ENCODE data around the gene PLCXD1.
A peak's percentile ranks its signal among the peaks of the same experiment; 100 is the strongest.
"Not testable (repeated sequence)": the region's sequence is repeated elsewhere in the genome, so short reads cannot be mapped to it uniquely, and the experiment has no call there.

Gene PLCXD1, protein sequence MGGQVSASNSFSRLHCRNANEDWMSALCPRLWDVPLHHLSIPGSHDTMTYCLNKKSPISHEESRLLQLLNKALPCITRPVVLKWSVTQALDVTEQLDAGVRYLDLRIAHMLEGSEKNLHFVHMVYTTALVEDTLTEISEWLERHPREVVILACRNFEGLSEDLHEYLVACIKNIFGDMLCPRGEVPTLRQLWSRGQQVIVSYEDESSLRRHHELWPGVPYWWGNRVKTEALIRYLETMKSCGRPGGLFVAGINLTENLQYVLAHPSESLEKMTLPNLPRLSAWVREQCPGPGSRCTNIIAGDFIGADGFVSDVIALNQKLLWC

DNA sequence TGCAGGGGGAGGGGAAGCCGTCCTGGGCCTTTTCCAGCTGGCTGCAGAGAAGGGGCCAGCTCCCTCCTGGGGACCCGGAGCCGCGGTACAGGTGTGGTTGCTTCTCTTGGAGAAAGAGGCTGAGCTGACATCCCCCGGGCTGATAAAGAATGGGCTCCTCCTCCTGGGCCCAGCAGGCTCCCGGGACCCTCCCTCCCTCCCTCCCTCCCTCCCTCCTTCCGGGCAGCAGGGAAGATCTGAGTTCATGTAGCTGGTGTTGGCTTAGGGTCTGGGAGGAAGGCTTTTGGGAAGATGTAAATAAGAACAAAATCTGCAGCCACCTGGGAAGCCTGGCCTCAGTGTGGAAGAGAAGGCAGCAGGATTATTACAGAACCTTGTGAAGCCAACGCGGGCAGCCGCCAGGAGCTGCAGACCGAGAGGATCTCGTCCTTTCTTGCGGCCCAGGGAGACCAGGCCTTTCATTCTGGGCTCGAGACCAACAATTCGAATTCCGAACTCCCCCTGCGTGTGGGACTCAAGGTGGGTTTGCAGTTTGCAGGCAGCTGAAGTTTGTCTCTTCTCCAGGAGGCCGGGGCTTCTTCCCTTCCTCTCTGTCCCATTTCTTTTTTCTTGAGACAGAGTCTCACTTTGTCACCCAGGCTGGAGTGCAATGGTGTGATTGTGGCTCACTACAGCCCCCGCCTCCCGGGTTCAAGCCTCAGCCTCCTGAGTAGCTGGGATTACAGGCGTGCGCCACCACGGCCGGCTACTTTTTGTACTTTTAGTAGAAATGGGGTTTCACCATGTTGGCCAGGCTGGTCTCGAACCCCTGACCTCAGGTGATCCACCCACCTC lies at the start of gene PLCXD1:
PLCXD1 (plus strand) TSS at position 216 of the 834 bp plus-strand sequence. CDS start 2,807 bp downstream, outside the sequence.
- no peak for DNase-seq (ENCODE audit: low read depth in 3 of 3)

DNA sequence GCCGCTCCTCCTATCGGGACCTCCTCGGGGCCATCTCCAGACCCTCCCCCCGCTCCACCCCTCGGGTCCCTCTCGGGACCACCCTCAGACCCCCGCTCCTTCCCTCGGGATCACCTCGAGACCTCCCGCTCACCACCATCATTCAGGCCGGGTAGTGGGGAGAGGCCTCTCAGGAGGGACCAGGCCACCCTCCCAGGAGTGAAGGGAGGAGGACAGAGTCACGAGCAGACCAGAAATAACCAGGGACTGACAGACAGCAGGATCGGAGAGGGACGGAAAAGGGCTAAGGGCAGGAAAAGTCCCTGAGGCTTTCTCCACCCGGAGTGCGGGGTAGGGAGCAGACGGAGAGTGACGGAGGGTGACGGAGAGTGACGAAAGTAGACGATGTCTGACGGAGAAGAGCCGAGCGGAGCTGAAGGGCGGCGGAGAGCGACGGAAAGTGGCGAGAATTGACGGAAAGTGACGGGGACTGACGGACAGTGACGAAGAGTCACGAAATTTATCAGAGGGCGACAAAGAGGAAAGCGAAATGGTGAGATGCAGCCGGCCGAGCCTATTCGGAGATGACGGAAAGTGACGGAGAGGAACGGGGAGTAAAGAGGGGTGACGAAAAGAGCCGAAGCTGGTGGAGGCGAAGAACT lies 49.4 kb upstream of the PLCXD1 start:
- not testable (repeated sequence) for DNase-seq (ENCODE audit: low read depth in 3 of 3)

DNA sequence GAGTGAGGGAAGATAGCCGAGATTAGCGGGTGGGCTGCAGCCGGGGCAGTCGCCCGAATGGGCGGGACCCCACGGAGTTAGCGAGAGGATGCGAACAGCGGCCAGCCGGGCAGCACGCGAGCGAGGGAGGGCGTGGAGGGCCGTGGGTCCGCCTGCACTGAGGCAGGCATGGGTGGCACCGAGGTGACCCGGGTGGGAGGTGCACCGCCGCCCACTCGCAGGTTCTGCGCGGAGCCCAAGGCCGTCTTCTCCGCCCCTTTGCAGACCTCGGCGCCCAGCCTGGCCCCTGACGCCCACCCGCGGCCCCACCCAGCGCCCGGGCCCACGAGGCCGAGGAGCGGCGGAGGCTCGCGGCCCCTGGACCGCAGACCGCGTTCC lies 48.9 kb upstream of the PLCXD1 start:
- DNase-seq (ENCODE audit: low read depth in 3 of 3), result not testable (repeated sequence)

DNA sequence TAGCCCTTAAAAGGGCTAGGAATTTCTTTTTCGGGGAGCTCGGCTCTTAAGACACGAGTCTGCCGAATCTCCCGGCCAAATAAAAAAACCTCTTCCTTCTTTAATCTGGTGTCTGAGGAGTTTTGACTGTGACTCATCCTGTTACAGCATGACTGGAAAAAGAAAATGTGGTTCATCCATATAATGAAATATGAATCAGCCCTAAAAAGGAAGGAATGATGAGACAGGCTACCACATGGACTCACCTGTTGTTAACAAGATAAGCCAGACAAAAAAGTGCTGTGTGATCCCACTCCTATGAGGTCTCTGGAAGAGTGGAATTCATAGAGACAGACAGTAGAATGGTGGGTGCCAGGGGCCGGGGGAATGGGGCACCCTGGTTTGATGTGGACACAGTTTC lies 45.0 kb upstream of the PLCXD1 start:
- DNase-seq (ENCODE audit: low read depth in 3 of 3), result not testable (repeated sequence)

DNA sequence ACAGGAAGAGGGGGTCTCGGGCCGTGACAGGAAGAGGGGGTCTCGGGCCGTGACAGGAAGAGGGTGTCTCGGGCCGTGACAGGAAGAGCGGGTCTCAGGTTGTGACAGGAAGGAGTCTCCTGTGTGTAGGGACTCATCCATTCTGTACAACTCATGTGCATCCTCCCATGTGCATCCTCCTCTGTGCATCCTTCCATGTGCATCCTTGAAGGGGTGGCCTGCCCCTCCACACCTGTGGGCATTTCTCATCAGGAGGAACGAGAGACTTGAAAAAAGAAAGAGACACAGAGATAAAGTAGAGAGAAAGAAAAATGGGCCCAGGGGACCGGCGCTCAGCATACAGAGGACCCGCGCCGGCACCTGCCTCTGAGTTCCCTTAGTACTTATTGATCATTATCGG lies 30.2 kb upstream of the PLCXD1 start:
- DNase-seq (ENCODE audit: low read depth in 3 of 3), result peak in 1 of 3 experiments; percentile 9

DNA sequence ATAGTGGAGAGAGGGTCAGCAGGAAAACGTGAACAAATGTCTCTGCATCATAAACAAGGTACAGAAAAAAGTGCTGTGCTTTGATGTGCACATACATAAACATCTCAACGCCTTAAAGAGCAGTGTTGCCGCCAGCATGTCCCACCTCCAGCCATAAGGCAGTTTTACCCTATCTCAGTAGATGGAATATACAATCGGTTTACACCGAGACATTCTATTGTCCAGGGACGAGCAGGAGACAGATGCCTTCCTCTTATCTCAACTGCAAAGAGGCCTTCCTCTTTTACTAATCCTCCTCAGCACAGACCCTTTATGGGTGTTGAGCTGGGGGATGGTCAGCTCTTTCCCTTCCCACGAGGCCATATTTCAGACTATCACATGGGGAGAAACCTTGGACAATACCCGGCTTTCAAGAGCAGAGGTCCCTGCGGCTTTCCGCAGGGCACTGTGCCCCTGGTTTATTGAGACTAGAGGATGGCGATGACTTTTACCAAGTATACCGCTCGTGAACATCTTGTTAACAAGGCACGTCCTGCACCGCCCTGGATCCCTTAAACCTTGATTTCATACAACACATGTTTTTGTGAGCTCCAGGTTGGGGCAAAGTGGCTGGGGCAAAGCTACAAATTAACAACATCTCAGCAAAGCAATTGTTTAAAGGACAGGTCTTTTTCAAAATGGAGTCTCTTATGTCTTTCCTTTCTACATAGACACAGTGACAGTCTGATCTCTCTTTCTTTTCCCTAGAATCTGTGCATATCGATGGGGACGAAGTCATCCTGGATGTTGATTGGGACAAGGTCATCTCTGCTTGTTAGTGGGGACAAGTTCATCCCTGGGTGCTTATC lies 29.6 kb upstream of the PLCXD1 start:
- not testable (repeated sequence) for DNase-seq (ENCODE audit: low read depth in 3 of 3)

DNA sequence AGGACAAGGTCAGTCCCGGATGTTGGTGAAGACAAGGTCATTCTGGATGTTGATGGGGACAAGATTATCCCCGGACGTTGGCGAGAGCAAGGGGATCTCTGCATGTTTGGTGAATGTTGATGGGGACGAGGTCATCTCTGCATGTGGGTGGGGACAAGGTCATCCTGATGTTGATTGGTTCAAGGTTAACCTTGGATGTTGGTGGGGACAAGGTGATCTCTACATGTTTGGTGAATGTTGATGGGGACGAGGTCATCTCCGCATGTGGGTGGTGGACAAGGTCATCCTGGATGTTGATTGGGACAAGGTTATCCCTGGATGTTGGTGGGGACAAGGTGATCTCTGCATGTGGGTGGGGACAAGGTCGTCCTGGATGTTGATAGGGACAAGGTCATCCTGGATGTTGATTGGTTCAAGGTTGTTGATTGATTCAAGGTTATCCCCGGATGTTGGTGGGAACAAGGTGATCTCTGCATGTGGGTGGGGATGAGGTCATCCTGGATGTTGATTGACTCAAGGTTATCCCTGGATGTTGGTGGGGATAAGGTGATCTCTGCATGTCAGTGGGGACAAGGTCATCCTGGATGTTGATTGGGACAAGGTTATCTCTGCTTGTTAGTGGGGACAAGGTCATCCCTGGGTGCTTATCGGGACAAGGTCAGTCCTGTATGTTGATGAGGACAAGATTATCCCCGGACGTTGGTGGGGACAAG lies 28.8 kb upstream of the PLCXD1 start:
- DNase-seq (ENCODE audit: low read depth in 3 of 3), result no peak

DNA sequence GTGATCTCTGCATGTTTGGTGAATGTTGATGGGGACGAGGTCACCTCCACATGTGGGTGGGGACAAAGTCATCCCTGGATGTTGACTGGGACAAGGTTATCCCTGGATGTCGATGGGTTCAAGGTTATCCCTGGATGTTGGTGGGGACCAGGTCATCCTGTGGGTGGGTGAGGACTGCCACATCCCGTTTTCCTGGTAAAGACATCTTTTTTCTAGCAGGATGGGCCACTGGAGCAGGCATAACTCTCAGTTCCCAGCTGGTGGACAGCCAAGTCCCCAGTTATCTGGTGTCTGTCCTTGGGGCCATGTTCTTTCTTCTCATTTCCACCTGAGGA lies 28.3 kb upstream of the PLCXD1 start:
- no peak for DNase-seq (ENCODE audit: low read depth in 3 of 3)

DNA sequence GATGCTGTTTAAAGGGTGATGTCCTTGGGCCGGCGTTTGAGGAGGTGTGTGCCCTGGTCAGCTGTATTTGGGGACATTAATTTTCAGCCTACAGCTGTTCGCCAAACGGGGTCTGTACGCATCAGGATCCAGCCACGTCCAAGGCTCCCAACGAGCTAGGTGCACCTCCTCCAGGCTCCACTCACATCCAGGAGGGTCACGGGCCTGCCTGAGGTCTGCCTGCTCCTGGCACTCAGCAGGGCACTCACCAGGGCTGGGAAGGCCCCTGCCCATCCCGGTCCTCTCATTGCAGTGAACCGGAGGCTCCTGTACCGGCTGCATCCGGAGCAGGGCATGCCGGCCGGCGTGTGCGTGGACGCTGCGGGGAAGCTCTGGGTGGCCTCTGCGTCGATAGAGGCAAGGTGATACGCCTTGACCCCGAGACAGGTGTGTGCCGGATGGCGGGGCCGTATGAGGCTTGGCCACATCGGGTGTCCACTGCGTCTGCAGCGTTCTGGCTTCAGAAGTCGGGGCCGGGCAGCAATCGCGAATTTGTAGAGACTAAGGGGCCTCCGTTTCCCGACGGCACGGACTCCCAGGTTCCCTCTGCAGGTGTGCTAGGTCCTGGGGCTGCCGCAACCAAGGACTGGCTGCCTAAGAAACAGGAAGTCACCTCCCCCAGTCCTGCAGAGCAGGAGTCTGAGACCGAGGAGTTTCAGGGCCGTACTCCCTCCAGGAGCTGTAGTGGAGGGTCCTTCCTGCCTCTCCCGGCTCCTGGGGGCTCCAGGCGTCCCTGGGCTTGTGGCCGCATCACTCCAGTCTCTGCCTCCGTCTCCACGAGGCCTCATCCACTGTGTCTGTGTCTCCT lies 27.5 kb upstream of the PLCXD1 start:
- no peak for DNase-seq (ENCODE audit: low read depth in 3 of 3)

DNA sequence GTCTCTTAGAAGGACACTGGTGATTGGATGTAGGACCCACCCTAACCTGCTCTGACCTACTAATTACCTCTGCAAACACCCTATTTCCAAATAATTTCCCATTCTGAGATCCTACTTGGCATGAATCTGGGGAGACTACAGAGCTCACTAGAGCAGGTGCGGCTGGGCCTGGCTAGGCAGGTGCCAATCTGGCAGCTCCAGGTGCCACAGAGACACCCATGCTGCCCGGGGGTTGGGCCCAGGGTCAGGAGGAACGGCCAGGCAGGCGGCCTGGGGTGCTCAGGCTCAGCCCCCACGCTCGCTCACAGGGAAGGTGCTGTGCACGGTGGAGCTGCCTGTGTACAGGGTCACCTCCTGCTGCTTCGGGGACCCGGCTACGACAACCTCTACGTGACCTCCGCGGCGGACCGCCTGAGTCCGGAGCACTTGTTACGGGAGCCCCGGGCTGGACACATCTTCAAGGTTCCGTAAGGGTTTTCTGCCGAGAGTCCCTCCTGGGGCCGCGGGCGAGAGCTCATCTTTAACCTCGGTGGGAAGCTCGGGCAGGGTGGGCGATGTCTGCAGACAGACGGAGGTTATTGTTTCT lies 26.5 kb upstream of the PLCXD1 start:
- DNase-seq (ENCODE audit: low read depth in 3 of 3), result no peak

DNA sequence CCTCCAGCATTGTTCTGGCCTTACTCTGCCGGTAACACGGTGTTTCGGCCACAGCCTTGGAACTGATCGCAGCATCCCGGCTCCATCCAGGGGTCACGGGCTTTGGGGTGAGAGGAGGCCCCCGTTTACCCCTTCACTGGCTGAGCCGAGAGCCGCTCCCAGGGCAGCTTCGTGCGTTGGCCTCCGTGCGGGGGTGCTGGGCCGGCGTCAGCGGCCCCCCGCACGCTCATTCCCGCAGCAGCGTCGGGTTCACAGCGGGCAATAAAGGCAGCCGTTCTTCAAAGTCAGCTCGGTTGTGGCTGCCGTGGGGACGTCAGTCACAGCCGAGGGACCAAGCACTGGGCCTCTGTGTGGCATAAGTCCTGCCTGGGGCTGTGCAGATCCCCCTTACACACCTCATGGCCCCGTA lies 25.3 kb upstream of the PLCXD1 start:
- no peak for DNase-seq (ENCODE audit: low read depth in 3 of 3)

DNA sequence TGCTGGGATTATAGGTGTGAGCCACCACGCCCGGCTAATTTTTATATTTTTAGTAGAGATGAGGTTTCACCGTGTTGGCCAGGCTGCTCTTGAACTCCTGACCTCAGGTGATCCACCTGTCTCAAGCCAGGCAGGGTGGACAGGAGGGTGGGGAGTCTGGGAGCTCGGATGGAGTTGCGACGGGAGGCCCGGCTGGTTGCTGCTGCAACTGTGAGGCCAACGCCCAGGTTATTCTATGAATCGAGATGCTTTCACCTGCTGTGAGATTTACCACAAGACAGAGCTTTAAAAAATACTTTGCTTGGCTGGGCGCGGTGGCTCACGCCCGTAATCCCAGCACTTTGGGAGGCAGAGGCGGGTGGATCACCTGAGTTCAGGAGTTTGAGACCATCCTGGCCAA lies 24.1 kb upstream of the PLCXD1 start:
- not testable (repeated sequence) for DNase-seq (ENCODE audit: low read depth in 3 of 3)

DNA sequence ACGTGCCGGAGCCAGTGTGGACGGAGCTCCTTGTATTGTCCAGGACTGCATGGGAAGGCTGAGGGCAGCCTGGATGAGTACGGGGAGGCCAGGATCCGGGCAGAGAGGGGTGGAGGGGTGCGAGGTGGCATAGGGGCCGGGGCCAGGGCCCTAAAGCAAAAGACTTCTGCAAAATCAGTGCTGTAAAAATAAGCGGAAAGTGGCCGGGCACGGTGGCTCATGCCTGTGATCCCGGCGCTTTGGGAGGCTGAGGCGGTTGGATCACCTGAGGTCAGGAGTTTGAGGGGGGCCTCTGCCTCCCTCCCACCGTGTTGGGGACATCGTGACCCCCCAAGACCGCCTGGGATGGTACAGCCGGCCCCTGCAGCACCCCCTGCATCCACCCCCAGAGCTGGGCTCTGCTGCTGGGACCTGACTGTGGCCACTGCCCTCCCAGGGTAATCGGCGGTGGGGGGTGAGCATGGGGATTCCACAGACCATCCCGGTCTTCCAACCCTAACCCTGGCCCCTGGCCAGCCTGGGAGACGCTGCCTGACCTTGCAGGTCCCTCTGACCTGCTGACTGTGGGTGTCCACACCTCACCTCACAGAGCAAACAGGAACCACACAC lies 23.4 kb upstream of the PLCXD1 start:
- no peak for DNase-seq (ENCODE audit: low read depth in 3 of 3)

DNA sequence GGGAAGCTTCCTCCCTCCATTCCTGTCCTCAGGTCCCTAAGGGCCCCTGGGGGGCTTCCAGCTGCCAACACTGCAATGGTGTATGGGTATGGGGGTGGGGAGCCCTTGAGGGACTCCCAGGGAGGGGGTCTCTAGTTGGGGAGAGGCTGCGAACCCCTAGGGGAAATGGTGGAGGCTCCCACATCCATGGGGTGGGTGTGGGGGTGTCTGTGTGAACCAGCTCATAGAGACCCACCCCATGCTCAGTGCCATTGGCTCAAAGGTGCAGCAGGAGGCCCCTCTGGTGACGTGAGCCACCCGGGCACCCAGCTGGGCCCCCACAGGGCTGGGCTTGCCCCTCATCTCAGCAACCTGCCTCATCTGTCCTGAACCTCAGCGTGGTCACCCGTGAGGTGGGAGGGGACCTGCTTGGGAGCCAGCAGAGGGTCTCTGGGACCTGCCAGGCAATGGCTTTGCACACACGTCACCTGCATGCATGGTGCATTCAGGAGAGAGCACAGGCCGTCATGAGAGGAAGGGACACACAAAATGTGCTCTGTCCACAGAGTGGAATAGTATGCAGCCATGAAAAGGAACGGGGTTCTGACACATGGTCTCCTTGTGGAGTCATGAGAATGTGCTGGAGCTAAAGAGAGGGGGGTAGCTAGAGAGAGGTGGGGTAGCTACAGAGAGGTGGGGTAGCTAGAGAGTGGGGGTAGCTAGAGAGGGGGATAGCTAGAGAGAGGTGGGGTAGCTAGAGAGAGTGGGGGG lies 22.7 kb upstream of the PLCXD1 start:
- DNase-seq (ENCODE audit: low read depth in 3 of 3), result no peak

DNA sequence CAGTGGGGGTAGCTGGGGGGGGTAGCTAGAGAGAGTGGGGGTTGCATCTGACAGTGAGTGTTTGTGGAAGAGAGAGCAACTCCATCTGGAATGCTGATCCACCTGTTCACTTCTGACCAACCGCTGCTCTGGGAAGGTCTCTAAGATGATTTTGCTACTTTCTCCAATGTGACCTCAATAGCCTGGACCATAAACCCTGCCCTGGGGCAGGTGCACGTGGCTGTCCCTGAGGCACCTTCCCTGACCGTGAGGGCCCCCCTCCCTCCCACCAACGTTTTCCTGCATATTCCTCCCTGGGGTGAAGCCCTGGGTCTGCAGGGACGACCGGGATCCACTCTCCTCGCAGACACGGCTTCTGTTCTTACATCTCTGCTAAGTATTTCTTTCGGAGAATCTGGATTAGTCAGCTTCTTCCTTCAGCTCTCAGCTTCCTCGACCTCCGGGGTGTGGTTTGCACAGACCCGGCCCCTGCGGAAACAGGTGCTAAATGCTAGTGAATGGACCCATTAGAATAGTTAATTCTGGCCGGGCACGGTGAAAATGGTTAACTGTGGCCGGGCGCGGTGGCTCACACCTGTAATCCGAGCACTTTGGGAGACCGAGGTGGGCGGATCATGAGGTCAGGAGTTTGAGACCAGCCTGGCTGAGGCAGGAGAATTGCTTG lies 21.4 kb upstream of the PLCXD1 start:
- no peak for DNase-seq (ENCODE audit: low read depth in 3 of 3)

DNA sequence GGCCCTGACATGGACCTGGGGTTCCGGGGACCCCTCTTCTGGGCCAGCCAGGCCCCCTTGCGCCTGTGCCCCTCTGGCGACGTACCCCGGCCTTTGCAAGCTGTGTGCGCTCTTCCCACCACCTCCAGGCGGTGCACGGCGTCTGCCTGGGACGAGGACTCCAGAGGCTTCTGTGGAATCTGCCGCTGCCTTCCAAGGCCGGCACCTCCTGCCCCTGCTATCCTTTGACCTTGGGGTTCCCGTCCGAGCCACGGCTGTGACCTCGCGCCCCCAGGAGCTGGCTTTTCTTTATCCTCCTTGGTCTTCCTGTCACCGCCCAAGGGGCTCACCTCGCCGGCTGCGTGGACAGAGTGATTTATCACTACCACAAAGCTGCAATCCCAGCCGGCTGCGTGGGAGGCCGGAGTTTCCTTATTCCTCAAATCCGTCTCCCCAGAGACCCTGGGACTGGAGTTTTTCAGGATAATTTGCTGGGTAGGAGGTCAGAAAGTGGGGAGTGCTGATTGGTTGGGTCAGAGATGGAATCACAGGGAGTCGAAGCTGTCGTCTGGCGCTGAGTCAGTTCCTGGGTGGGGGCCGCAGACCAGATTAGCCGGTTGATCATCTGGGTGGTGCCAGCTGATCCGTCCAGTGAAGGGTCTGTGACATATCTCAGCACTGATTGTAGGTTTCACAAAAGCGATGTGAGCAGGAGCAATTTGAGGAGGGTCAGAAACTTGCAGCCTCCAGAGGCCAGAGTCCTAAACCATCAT lies 19.8 kb upstream of the PLCXD1 start:
- no peak for DNase-seq (ENCODE audit: low read depth in 3 of 3)

DNA sequence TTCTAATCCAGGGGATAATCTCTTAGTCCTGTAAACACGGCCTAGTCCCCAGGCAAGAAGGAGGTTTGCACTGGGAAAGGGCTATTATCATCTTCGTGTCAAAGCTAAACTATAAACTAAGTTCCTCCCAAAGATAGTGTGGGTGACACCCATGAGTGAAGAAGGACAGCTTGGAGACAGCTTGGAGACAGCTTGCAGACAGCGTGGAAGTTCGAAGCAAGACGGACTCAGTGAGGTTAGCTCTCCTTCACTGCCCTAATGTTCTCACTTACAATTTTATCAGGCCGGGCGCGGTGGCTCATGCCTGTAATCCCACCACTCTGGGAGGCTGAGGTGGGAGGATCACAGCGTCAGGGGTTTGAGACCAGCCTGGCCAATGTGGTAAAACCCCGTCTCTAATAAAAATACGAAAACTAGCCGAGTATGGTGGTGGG lies 19.2 kb upstream of the PLCXD1 start:
- DNase-seq (ENCODE audit: low read depth in 3 of 3), result no peak

Measured in stimulated activated CD4-positive, alpha-beta T cell treated with anti-CD3 and anti-CD28 coated beads, TNF-alpha, amount 100 ng/mL, for 4 hours (primary cell).